Measurements from ENCODE around the gene TNS4. TPM values are rescaled to one million over a fixed set of nuclear protein-coding genes. Genes with fewer than 3 reads are reported as not detected.

Gene TNS4
- total and polyA plus RNA-seq, 9 of the 15 experiments (the other 6 are each of a cell fraction or from before 2014, with no cell fraction given): 0.04 to 0.73 (median 0.24) TPM; not detected in 1

- TF ChIP-seq STAT6 (CRISPR knock-in tag; IDR thresholded peaks at IDR 0.05) (no peak), EP400 (IDR thresholded peaks at IDR 0.05) (no peak), MITF (IDR thresholded peaks at IDR 0.05) (no peak), MCM5 (IDR thresholded peaks at IDR 0.05; ENCODE audit: low read depth) (no peak), IRF1 (CRISPR knock-in tag; IDR thresholded peaks at IDR 0.05; ENCODE audit: borderline replicate concordance) (no peak), STAT5A (IDR thresholded peaks at IDR 0.05; ENCODE audit: borderline replicate concordance, low read length) (no peak), RCOR1 (IDR thresholded peaks at IDR 0.05; ENCODE audit: borderline replicate concordance in 1 of 2, low read depth in 2 of 2, low read length in 2 of 2) (peak in 1 of 2 experiments; percentile 28; a peak in 1 of 4 replicates), ZKSCAN3 (CRISPR knock-in tag; IDR thresholded peaks at IDR 0.05) (no peak), ZNF431 (CRISPR knock-in tag; IDR thresholded peaks at IDR 0.05) (no peak), HDAC2 (IDR thresholded peaks at IDR 0.05) (peak; percentile 37; the same call in 1 of the 2 replicates), NFRKB (IDR thresholded peaks at IDR 0.05; ENCODE audit: low read depth) (no peak), ZNF518B (CRISPR knock-in tag; IDR thresholded peaks at IDR 0.05) (no peak), CAMTA2 (CRISPR knock-in tag; conservative IDR thresholded peaks at IDR 0.05) (no peak), KAT7 (CRISPR knock-in tag; IDR thresholded peaks at IDR 0.05; ENCODE audit: borderline replicate concordance) (no peak), NFATC3 (IDR thresholded peaks at IDR 0.05) (no peak), ZNF699 (CRISPR knock-in tag; IDR thresholded peaks at IDR 0.05; ENCODE audit: insufficient replicate concordance) (no peak), ID3 (CRISPR knock-in tag; IDR thresholded peaks at IDR 0.05) (no peak), ID3 (tag; IDR thresholded peaks at IDR 0.05) (no peak), CREB3 (tag; conservative IDR thresholded peaks at IDR 0.05; ENCODE audit: low read depth) (no peak)
Observed at GRCh38 chr17:40499551-40500189, 1.8 kb downstream of the TNS4 start (continued).

Measured in K562 (cell line).